NCI-H226 (cell line): ENCODE data around the gene EIF1.
A peak's percentile ranks its signal among the peaks of the same experiment; 100 is the strongest.

Source experiments
- DNase-seq: peaks from one replicate; pipeline ENCODE4 v3.0.0-alpha.2; 2015

The EIF1 gene

GRCh38 chr17:41738077-41738800, 49.6 kb downstream of the EIF1 start:
- DNase-seq, result peak; percentile 60

GRCh38 chr17:41738801-41739112, 50.1 kb downstream of the EIF1 start:
- DNase-seq, result no peak

DNA sequence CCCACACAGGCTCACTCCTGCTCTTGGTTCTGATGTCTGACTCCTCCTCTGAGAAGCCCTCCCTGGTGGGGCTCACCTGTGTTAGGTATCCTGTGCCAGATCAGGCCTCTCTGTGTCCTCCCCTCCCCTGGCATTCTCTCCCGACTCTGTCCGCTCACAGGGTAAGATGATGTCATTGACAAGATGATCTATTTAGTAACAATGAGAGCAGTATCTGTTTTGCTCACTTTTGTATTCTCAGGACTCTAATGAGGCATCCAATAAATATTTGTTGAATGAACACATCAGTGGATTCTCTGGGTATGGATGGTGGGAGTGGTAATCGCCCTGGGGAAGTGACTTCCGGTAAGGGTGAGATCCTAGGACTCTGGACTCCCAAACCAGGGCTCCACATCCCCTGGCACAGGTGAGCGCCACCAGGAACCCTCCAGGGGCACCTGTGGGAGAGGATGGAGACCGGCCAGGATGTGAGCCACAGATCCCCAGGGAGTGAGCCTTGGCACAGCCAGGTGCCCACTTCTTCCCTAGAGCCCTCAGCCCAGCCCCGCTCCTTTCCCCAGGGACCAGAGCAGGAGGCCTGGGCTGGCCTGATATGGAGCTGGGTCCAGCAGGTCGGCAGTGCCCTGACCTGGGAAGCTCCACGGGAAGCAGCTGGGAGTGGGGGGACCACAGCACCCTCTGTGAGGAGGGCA, 51.1 kb downstream of the EIF1 start:
- DNase-seq, result peak; percentile 71

DNA sequence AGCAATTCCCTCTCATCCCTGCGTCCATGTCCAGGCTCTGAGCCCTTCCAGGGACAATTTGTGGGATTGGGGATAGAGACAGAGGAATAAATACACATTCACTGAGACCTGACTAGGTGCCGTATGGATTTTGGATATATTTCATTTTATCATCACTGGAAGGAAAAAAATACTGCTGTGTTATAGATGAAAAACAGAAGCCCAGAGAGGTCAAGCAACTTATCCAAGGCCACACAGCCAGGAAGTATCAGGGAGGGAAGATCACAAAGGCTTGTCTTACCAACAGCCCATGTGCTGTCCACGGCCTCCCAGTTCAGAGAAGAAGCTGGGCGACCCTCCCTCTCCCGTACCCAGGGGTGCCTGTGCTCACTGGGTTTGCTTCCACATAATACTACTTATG, 51.8 kb downstream of the EIF1 start:
- no peak for DNase-seq

DNA sequence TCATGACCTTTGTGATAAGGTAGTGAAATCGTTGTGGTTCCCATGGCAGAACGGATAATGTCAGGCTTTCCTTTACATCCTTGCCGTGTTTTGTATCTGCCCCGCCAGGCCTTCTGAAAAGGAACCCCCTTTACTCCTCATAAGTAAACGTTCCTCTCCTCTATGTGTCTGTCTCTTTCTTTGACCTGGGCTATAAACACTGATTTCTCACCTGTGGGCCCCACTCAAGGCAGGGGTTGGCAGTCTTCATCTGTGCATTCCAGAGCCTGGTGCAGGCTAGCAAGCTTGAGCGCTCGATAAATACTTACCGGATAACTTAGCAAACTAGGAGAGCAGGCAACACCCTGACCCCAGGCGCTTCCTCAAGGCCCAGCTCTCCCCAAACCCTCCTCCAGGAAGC, 53.0 kb downstream of the EIF1 start:
- DNase-seq, result no peak
